HG02884 (cell line): Measurements from ENCODE around the gene ADAMTSL1.

ENCODE experiments used
- ATAC-seq: cut with Tn5 transposase; IDR thresholded peaks from one replicate; pipeline ENCODE4 v1.9.1; 2021; ENCODE audit warnings: mild to moderate bottlenecking, moderate library complexity; ENCODE audit not compliant: unreplicated experiment

Gene ADAMTSL1

GRCh38 chr9:18795947-18796671 lies 322.2 kb downstream of the ADAMTSL1 start:
- ATAC-seq: no peak

DNA sequence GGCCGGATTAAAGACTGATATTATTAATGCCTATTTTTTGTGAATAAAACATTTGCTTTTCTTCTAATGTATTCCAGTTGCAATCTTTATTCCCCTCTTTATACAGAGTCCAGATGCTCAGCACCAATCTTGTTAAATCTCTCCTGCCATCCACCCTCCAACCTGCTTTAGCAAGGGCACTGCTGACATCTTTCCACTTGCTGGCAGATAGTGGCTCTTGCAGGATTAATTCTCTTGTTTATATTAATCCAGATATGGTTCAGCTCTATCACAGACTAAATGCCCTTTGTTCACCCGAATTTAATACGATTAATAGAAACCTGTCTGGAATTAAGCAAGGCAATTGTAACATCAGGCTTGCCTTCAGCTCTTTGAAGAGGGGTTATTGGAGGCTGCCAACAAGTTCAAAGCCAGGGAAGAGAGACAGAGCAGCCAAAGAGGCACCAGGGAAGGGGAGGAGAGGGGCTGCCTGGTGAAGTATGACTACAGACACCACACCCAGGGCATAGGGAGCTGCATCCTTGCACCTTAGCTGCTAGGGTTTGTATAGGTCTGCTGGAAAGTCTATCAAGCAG lies 322.8 kb downstream of the ADAMTSL1 start:
- ATAC-seq: no peak

DNA sequence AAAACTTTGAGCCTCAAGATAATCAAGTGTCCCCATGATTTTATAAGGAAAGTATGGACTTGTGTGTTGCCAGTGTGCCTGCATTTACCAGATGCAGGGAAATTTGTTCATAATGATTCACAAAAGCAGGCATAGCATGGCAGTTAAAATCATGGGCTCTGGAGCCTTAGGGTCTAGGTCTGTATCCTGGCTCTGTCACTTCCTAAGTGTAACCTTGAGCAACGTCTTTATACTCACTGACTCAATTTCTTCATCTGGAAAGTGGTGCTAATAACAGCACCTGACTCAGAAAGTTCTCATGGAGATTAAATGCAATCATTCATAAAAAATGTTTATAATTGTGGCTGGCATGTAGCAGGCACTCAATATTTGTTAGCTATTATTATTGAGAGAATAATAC lies 324.2 kb downstream of the ADAMTSL1 start:
- no peak for ATAC-seq

GRCh38 chr9:18798508-18799290 lies 324.7 kb downstream of the ADAMTSL1 start:
- no peak for ATAC-seq

GRCh38 chr9:18799428-18799827 lies 325.5 kb downstream of the ADAMTSL1 start:
- ATAC-seq: no peak

DNA sequence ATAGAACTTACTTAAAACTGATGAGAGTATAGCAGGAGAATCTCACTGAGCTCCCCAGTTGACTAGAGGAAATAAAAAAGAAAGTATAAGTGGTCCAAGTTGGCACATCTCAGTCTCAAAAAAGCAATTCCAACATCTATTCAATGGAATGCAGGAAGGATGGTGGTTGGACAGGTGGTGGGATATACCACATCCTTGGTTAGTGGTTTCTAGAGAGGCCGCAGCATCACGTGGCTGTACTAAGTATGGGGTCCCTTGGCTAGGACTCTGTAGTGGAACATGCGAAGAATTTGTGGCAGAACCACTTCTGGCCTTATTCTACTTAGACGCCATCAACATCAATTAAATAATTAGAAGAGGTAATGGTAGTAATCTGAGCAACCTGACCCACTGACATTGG lies 326.6 kb downstream of the ADAMTSL1 start:
- ATAC-seq: no peak

DNA sequence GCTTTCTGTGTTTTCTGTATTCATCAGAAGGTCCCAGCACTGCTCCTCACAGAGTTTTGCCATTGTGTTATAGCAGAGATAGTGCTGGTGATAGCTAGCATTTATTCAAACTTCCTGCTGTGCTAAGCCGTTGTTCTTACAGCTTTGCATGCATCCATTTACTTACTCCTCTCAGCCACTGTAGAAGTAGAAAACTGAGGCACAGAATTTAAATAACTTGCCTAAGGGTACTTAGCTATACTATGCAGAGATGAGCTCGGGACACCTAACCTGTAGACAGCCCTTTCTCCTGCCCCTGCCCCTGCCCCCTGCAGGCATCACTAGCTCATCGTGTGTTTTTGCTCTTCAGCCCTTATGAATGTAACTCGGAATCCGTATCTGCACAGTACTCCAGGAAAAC lies 331.4 kb downstream of the ADAMTSL1 start:
- ATAC-seq: no peak

GRCh38 chr9:18806232-18807080 lies 332.5 kb downstream of the ADAMTSL1 start:
- no peak for ATAC-seq

DNA sequence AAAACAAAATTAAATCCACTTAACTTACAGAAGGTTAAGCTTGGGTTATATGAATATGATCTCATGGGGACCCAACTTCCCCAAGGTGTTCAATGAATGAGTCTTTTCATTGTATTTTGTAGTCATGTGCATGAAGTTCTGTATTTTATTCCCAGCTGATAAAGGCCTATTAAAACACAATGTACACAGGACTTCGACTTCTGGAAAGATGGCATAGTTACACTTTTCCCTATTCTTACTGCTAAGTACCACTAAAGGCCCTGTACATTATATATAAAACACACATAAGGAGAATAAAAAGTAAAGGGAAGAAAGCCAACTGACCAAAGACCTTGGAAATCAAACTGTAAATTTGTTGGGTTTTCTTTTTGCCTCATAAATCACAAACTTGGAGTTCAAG lies 336.6 kb downstream of the ADAMTSL1 start:
- no peak for ATAC-seq

- ATAC-seq: no peak
Observed at GRCh38 chr9:18811171-18811570, 337.2 kb downstream of the ADAMTSL1 start.

- no peak for ATAC-seq
Observed at GRCh38 chr9:18819418-18819817, 345.5 kb downstream of the ADAMTSL1 start.

DNA sequence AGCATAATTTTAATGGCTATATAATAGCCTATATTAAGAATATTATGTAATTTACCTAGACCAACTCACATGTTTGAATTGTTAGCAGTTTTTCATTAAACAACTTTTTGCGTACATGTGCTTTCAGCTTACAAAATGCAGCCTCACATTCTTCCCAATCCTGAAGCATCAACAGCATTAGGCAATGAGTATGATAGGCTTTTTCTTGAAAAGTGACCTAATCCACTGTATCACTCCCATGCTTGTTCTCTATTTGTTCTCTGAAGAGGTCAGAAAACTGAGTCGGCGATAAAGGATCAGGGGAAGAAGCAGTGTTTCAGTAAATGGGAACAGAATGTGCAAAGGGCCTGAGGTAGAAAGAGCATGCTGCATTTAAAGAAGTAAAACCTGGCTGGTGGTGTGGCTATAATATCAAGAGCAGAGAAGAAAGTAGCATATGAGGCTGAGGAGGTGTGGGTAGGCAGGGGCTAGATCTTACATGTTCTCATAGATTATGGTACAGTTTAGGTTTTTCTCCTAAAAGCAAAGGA lies 346.7 kb downstream of the ADAMTSL1 start:
- no peak for ATAC-seq

GRCh38 chr9:18821788-18822187 lies 347.8 kb downstream of the ADAMTSL1 start:
- no peak for ATAC-seq

GRCh38 chr9:18822850-18823249 lies 348.9 kb downstream of the ADAMTSL1 start:
- ATAC-seq: no peak

DNA sequence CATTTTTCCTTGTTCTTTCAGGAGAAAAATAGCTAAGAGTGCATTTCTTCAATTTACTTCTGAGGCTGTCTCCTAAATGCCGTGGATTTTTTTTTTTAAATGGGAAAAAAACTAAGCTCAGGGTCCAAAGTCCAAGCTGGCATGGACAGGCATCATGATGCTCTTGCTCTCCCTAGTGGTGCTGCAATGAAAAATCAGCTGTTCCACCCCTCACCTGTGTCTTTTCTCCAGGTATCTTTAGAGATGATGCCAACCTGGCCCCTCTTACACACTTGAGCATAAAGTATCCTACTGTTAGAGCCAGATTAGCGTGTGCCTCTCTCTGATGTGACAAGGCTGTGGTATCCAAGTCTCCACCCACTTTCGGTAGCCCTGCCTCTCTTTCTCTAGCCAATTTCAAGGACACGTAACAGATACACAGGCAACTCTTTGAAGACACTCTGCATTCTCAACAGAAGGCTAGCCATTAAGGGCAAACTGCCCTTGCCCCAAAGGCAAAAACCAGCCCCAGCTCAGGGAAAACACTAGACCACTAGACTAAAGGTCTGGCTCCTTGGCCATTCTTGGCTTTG lies 350.2 kb downstream of the ADAMTSL1 start:
- peak; percentile 57 for ATAC-seq

GRCh38 chr9:18825656-18826170 lies 351.8 kb downstream of the ADAMTSL1 start:
- ATAC-seq: no peak

GRCh38 chr9:18826248-18826647 lies 352.3 kb downstream of the ADAMTSL1 start:
- ATAC-seq: no peak

GRCh38 chr9:18829066-18829465 lies 355.1 kb downstream of the ADAMTSL1 start:
- no peak for ATAC-seq

DNA sequence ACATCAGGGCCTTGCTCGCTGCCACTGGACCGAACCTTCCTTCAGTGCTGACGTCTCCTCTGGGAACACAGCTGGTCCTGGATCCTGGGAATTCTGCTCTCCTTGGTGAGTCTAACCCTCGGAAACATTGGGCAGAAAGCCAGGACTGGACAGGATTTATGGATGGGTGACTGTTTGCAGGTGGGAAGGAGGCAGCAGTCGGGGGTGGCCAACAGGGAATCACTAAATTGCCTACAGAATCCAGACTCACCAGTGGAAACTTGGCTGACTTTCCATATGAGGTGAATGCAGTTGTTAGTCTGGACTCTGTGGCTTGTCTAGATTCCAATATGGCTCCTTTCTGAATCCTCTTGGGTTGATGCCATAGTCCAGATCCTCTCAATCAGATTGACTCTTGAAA lies 355.9 kb downstream of the ADAMTSL1 start:
- no peak for ATAC-seq

GRCh38 chr9:18834740-18835361 lies 360.9 kb downstream of the ADAMTSL1 start:
- ATAC-seq: peak; percentile 79
